Measurements from ENCODE around the gene LRMDA. TPM values are rescaled to one million over a fixed set of nuclear protein-coding genes. Genes with fewer than 3 reads are reported as not detected.

Gene LRMDA
- polyA plus RNA-seq, 3 donors, result 39.8 to 59.6 (median 56.4) TPM

DNA sequence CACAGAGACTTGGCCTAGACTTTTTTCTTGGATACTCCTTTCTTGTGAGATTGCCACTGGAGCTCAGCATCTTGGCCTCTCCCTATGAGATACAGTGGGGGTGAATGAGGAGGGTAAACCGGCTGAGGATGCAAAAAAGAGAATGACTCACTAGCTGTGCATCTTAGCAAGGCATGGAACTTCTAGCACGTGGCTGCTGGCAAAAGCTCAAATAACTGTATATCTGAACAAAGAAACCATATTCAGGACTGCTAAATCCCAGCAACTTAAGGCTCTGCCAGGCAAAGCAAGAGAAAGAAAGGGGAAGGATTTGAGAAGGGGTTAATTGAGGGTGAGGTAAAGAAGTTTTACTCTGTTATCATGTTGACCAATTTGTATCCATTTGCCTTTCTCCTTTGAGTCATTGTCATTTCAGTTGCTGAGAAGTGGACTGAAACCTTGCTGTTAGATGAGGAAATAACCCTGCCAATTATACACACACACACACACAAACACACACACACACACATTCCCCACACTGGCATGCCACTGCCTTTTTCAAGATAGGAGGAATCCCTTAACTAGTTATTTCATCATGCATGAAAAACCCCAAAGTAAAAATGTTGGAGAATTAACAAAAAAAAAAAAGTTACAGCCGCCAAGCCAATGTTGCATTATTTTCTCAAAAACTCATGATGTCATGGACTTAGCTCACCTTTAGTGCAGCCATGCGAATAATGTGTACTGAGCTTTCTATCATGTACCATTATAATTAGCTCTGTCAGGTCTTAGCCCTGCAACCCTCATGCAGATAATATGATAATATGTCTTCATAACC, 997.3 kb downstream of the LRMDA start:
- Mint-ChIP-seq H3K36me3 (no peaks in the 10 kb centered on the region), H3K9me3 (peaks cover 0 to 4% (median 1%) of the 10 kb centered on the region in 7 donors), H3K4me1 (peaks cover 6% of the 10 kb centered on the region), H3K27ac (no peak overlapping the region), H3K4me3 (no peak overlapping the region), H3K27me3 (ENCODE audit: low read depth in 3 of 3) (peaks cover 0 to 1% (median 0%) of the 10 kb centered on the region in 3 donors)
- no peak overlapping the region for H3K27ac ChIP-seq (ENCODE audit: low read depth in 1 of 2, low read length in 2 of 2)
- no peaks in the 10 kb centered on the region for H3K4me1 ChIP-seq (ENCODE audit: control insufficient read depth in 1 of 2, insufficient read depth in 2 of 2, low read length in 2 of 2)
- TF ChIP-seq, protein P1, sequence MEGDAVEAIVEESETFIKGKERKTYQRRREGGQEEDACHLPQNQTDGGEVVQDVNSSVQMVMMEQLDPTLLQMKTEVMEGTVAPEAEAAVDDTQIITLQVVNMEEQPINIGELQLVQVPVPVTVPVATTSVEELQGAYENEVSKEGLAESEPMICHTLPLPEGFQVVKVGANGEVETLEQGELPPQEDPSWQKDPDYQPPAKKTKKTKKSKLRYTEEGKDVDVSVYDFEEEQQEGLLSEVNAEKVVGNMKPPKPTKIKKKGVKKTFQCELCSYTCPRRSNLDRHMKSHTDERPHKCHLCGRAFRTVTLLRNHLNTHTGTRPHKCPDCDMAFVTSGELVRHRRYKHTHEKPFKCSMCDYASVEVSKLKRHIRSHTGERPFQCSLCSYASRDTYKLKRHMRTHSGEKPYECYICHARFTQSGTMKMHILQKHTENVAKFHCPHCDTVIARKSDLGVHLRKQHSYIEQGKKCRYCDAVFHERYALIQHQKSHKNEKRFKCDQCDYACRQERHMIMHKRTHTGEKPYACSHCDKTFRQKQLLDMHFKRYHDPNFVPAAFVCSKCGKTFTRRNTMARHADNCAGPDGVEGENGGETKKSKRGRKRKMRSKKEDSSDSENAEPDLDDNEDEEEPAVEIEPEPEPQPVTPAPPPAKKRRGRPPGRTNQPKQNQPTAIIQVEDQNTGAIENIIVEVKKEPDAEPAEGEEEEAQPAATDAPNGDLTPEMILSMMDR (IDR thresholded peaks at IDR 0.05), result no peak
- no peaks in the 10 kb centered on the region for H3K9me3 ChIP-seq (replicated peaks in 1 of 2; ENCODE audit: control insufficient read depth in 1 of 2, insufficient read depth in 1 of 2, low read length in 2 of 2)
- no peak overlapping the region for H3K4me3 ChIP-seq (replicated peaks in 1 of 3; ENCODE audit: low read depth in 2 of 3, low read length in 3 of 3)
- no peaks in the 10 kb centered on the region for H3K79me2 ChIP-seq (ENCODE audit: insufficient read depth, low read length)
- no peaks in the 10 kb centered on the region for H3K36me3 ChIP-seq (replicated peaks in 1 of 2; ENCODE audit: control insufficient read depth in 1 of 2, insufficient read depth in 2 of 2, low read length in 2 of 2)
- H3K4me2 ChIP-seq (replicated peaks; ENCODE audit: extremely low read depth, low read length, poor library complexity, severe bottlenecking), result no peak overlapping the region
- H2AFZ ChIP-seq (ENCODE audit: insufficient read depth, low read depth, low read length, poor library complexity, severe bottlenecking), result no peak overlapping the region
- WGBS (ENCODE audit: insufficient coverage), result 80% methylated on average over 1 of the region's 4 CpGs
- no peaks in the 10 kb centered on the region for H4K20me1 ChIP-seq (ENCODE audit: insufficient read depth, low read length)
- DNase-seq, result peak in 1 of 3 donors; percentile 6
- intact Hi-C loops (cut with micrococcal nuclease), result no loop called here
- H3K9ac ChIP-seq (ENCODE audit: insufficient read depth, low read length, poor library complexity, severe bottlenecking), result no peak overlapping the region
- no peaks in the 10 kb centered on the region for H3K27me3 ChIP-seq (ENCODE audit: control insufficient read depth in 2 of 2, insufficient read depth in 2 of 2, low read length in 2 of 2)

DNA sequence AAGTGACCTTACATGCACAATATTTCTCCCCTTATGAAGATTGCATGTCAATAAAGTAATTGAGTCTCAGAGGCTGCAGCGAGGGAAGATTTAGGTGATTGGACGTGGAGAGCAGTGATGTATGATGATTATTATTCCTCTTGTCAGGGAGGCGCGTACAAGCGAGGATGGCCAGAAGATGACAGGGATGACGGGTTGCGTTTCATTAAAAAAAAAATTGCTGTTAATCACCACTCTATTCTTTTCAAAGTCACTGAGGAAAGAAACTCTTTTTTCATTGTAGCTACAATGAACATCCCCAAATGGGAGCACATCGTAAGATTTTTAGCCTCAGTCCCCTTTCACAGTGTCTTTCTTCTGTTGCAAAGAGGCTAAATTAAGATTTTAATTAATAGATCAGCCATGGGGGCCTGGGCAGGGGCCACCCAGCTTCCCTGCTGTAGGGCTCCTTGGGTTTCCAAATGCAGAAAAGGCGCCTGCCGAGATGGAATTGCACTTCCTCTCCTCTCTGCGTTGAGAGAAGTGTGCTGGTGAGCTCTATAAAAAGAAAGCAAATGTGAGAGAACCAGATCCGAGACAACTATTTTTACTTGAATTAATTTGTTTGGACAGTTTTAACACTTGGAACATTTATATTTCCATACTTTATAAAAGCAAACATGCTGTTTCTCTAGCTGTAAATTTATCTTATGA, 998.1 kb downstream of the LRMDA start:
- Histone ChIP-seq H3K27ac (ENCODE audit: low read depth in 1 of 2, low read length in 2 of 2) (no peak overlapping the region), H3K27me3 (ENCODE audit: control insufficient read depth in 2 of 2, insufficient read depth in 2 of 2, low read length in 2 of 2) (no peaks in the 10 kb centered on the region), H2AFZ (ENCODE audit: insufficient read depth, low read depth, low read length, poor library complexity, severe bottlenecking) (no peak overlapping the region)

More for the DNA sequence above, 998.1 kb downstream of the LRMDA start:
- intact Hi-C loops (cut with micrococcal nuclease), result no loop called here
- H3K9ac ChIP-seq (ENCODE audit: insufficient read depth, low read length, poor library complexity, severe bottlenecking), result no peak overlapping the region
- H3K4me2 ChIP-seq (replicated peaks; ENCODE audit: extremely low read depth, low read length, poor library complexity, severe bottlenecking), result no peak overlapping the region
- TF ChIP-seq, protein P1 (IDR thresholded peaks at IDR 0.05), result no peak
- no peaks in the 10 kb centered on the region for H3K9me3 ChIP-seq (replicated peaks in 1 of 2; ENCODE audit: control insufficient read depth in 1 of 2, insufficient read depth in 1 of 2, low read length in 2 of 2)
- H3K4me3 Mint-ChIP-seq, result no peak overlapping the region
- H3K27me3 Mint-ChIP-seq (ENCODE audit: low read depth in 3 of 3), result peaks cover 0 to 1% (median 0%) of the 10 kb centered on the region in 3 donors
- no peak for DNase-seq
- no peaks in the 10 kb centered on the region for H3K36me3 Mint-ChIP-seq
- no peaks in the 10 kb centered on the region for H3K79me2 ChIP-seq (ENCODE audit: insufficient read depth, low read length)
- 96% methylated on average over 5 of the region's 12 CpGs for WGBS (ENCODE audit: insufficient coverage)
- no peaks in the 10 kb centered on the region for H4K20me1 ChIP-seq (ENCODE audit: insufficient read depth, low read length)
- H3K4me1 Mint-ChIP-seq, result peaks cover 6% of the 10 kb centered on the region
- H3K36me3 ChIP-seq (replicated peaks in 1 of 2; ENCODE audit: control insufficient read depth in 1 of 2, insufficient read depth in 2 of 2, low read length in 2 of 2), result no peaks in the 10 kb centered on the region
- H3K4me1 ChIP-seq (ENCODE audit: control insufficient read depth in 1 of 2, insufficient read depth in 2 of 2, low read length in 2 of 2), result no peaks in the 10 kb centered on the region
- no peak overlapping the region for H3K27ac Mint-ChIP-seq
- no peak overlapping the region for H3K4me3 ChIP-seq (replicated peaks in 1 of 3; ENCODE audit: low read depth in 2 of 3, low read length in 3 of 3)
- H3K9me3 Mint-ChIP-seq, result peaks cover 0 to 3% (median 0%) of the 10 kb centered on the region in 7 donors

Measured in CD14-positive monocyte (primary cell).